Left colon (tissue), 2 donors: Measurements from ENCODE around the gene TSC22D1. TPM values are rescaled to one million over a fixed set of nuclear protein-coding genes. Genes with fewer than 3 reads are reported as not detected.

Experiments
- ATAC-seq: fragments of 200-7000 bp; cut with Tn5 transposase; one replicate; pipeline ENCODE4 v1.9.1; 2020; ENCODE audit warnings: mild to moderate bottlenecking, moderate library complexity
- DNase-seq, 2 donors: peaks; one replicate each; pipeline ENCODE4 v3.0.0-alpha.2; 2020
- intact Hi-C, 2 donors: fragments of 100-400 bp; cut with DNase I in 1 of 2; cut with micrococcal nuclease in 1 of 2; formaldehyde crosslinking; loops; one replicate each; pipeline versions ENCODE4 v1.11.2 to v1.14.0; 2022; cut with DNase I, micrococcal nuclease
- total RNA-seq, 2 donors: library from RNA; stranded (reverse); fragmentation: NEBNext Ultra II Directional; extraction: Animal tissue kit (Norgen Biotek cat#: 25700); gene quantifications; one replicate each; pipeline ENCODE4 v1.2.1, GENCODE V29; 2021
- donor health status: DM: no; HTN: no; CAD: no.
- donor health status: DM: yes; HTN: yes; CAD: no.

Gene TSC22D1
- total RNA-seq, 2 donors from 2014 or later = 268 to 294 TPM

- ATAC-seq (no peak), DNase-seq (no peak)
- intact Hi-C loops = no loop called here
Measured at GRCh38 chr13:44383945-44384344, 192.2 kb downstream of the TSC22D1 start.

GRCh38 chr13:44382635-44383145 lies 193.4 kb downstream of the TSC22D1 start:
- intact Hi-C loops = no loop called here
- DNase-seq (peak; percentile 55 to 68), ATAC-seq (peak; percentile 78)

Other genes with a start within 250 kb of the TSC22D1 start
- 1 to 10 TPM; 3.2 to 6.4 TPM for gene SERP2, start 202.5 kb downstream of the TSC22D1 start, total RNA-seq